GM18861 (cell line): ENCODE measurements around the gene STMN3.
"Not testable (repeated sequence)": the region's sequence is repeated elsewhere in the genome, so short reads cannot be mapped to it uniquely, and the experiment has no call there.

Experiments
- ATAC-seq: cut with Tn5 transposase; IDR thresholded peaks from one replicate; pipeline ENCODE4 v1.9.1; 2021; ENCODE audit not compliant: unreplicated experiment

Gene STMN3

DNA sequence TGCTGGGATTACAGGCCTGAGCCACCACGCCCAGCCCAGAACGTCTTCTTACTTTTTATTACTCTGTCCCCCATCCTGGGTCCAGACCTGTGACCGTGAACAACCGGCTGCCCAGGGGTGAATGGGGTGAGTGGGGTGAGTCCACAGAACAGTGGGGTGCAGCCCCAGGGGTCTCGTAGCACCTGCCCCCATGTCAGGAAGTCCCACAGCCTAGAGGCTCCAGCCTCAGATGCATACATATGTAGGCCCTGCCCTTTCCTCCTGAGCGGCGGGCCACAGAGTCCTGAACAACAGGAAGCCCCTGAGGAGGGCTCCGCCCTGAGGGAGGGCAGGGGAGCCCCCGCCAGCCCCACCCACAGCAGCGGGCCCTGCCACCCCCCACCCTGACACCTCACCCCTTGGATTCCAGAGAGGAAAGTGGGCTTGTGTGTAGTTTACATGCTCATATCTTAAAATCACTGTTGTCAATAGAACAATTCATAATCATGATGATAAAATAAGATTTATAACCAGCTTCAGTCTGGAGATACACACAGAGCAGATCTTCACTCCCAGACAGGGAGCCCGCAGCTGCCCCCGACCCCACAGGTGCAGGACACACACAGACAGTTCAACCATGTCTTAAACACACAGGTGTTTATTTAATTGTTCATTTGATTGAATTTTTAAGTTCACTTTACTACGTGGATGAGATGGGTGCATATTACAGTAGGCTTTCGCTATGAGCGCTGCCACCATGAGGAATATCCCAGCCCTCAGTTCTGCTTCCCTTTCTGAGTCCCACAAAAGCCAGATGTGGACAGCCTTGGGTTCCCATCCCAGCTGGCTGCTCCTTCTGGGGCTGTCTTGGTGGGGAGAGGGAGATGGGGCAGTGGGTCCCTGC is 13.9 kb downstream of the STMN3 start:
- ATAC-seq, result no peak

DNA sequence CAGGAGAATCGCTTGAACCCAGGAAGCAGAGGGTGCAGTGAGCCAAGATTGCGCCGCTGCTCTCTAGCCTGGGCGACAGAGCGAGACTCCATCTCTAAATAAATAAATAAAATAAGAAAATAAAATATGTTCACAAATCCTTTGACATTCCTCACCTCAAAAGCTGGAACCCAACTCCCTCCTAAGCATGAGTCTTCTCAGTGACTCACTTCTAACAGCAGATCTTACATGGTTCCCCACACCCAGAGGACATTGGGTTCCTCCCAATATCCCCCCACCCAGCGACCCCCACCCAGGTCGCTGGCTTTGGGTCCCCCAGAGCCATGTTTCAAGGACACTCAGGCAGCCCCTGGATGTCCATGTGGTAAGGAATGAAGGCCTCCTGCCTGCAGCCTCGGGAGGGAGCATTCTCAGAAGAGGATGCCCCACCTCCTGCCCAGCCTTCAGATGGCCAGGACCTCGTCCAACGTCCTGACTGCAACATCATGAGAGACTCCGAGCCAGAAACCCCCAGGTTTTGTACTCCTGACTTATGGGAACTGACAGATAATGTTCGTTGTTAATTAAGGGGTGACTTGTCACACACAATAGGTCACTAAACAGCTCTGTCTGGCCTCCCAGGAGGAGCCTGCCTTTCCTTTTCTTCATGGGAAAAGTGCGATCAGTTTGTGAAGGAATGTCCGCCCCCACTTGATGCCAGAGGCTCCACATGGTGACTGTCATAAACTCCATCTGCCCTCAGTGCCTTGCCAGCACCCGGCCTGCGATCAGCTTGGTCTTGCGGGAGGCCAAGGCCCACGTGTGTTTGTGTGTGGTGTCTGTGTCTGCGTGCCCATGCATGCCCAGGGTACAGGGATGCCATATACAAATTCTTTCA is 16.2 kb downstream of the STMN3 start:
- no peak for ATAC-seq

DNA sequence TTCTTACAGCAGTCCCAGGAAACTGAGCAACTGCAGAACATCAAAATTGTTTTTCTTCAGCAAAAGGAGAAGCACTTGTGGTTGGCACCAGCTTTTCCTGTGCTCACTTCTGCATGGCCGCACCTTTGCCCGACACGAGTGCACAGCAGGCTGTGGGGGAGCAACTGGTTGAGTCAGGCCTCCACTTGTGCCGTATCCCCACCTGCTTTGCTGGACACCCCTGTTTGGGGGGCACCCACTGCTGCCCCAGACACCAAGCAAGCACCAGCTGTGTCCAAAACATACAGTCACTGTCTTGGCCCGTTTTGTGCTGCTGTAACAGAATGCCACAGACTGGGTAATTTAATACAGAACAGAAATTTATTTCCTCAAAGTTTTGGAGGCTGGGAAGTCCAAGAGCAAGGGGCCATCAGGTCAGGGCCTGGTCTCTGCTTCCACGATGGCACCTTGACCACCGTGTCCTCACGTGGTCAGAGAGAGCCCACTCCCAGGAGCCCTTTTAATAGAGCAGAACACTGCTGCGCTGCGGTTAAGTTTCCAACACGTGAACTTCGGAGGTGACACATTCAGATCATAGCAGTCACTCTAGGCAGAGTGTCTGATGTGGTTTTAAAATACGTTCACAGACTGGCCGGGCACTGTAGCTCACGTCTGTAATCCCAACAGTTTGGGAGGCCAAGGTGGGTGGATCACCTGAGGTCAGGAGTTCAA is 17.6 kb downstream of the STMN3 start:
- ATAC-seq, result peak; percentile 47

DNA sequence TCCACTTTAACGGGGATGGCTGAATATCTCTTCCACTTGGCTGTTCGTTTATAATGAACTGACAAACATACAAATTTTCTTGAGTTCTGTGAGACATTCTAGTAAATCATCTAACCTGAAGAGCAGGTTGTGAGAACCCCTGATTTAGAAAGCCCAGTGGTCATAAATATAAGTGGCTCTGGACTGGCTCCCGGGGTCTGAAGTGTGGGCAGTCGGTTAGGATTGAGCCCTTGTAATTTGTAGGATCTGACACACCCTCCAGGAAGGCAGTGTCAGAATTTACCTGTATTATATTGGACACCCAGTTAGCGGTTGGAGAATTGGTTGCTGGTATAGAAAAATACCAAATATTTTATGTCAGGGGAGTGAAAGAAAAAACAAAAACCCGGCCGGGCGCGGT is 19.5 kb downstream of the STMN3 start:
- no peak for ATAC-seq

DNA sequence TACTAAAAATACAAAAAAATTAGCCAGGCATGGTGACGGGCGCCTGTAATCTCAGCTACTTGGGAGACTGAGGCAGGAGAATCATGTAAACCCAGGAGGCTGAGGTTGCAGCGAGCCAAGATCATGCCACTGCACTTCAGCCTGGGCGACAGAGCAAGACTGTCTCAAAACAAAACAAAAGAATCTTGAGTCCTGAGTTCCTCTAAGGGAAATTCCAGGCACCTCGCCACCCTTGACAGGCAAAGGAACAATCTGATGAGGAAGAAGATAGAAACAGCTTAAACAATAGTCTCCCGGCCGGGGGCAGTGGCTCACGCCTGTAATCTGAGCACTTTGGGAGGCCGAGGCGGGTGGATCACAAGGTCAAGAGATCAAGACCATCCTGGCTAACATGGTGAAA is 21.8 kb downstream of the STMN3 start:
- not testable (repeated sequence) for ATAC-seq

DNA sequence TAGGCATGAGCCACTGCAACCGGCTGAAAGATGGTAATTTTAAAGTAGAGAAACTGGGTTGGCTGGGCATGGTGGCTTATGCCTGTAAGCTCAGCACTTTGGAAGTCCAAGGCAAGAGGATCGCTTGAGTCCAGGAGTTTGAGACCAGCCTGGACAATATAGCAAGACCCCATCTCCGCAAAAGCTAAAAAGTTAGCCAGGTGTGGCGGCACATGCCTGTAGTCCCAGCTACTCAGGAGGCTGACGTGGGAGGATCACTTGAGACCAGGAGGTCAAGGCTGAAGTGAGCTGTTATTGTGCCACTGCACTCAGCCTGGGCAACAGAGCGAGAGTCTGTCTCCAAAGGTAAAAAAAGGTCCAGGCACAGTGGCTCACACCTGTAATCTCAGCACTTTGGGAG is 22.3 kb downstream of the STMN3 start:
- ATAC-seq, result not testable (repeated sequence)

DNA sequence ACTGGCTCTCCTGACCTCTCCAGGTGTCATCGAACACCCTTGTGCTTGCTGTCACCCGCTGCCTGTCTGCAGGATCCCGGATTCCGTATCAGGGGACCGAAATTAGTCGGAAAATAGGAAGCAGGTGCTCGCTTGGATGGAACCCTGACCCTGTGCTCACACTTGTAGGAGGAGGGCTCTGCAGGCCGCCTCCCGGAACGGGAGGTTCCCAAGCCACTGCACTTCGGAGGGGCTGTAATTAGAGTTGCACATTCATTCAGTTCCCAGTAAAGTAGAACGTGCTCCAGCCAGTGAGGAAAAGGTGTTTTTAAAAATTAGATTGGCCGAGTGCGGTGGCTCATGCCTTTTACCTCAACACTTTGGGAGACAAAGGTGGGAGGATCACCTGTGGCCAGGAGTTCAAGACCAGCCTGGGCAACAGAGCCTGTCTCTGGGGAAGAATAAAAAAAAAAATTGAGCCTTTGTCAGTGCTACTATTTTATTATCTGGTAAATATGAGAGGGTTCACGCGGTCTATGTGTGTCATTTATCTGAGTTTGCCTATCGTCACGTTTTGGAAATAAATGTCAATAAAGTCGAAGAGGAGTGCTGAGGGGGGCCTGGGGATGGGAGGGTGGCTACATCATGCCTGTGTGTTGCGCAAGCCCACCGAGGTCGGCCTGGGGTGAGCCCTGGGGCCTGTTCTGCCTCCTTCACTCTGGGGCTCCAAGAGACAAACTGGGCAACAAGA is 24.8 kb downstream of the STMN3 start:
- ATAC-seq, result no peak

DNA sequence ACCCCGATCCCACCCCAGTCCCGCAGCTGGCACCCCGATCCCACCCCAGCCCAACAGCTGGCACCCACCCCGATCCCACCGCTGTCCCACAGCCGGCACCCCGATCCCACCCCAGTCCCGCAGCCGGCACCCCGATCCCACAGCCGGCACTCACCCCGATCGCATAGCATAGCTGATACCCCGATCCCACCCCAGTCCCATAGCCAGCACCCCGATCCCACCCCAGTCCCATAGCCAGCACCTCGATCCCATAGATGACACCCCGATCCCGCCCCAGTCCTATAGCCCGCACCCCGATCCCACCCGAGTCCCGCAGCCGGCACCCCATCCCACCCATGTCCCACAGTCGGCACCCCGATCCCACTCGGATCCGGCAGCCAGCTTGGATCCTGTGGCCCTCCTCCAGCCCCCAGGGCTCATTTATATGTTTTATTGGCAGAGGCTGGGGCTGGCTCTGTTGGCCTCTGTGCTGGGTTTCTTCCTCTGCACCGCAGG is 25.4 kb downstream of the STMN3 start:
- no peak for ATAC-seq

DNA sequence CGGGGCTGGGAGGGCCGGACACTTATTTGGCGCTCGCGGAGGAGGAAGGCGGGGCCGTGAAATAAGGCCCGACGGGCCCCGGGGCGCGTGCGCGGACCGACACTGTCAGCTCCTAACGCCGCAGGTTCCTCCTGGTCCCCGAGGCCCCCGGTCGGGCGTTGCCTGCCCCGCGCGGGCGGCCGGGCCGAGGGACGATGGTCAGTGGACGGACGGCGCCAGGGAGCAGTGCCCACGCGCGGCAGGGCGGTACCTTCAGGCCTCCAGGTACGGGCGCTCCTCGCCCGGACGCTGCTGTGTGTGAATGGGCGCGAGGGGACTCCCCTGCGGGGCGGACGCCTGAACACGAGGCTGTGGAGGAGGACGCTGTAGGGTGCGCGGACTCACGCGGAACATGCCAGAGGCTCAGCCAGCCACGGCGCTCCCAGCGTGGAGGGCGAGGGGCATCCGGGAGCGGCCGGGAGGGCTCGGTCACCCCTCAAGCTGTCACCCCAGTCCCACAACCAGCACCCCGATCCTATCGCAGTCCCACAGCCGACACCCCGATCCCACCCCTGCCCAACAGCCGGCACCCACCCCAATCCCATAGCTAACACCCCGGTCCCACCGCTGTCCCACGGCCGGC is 26.0 kb downstream of the STMN3 start:
- peak; percentile 72 for ATAC-seq

DNA sequence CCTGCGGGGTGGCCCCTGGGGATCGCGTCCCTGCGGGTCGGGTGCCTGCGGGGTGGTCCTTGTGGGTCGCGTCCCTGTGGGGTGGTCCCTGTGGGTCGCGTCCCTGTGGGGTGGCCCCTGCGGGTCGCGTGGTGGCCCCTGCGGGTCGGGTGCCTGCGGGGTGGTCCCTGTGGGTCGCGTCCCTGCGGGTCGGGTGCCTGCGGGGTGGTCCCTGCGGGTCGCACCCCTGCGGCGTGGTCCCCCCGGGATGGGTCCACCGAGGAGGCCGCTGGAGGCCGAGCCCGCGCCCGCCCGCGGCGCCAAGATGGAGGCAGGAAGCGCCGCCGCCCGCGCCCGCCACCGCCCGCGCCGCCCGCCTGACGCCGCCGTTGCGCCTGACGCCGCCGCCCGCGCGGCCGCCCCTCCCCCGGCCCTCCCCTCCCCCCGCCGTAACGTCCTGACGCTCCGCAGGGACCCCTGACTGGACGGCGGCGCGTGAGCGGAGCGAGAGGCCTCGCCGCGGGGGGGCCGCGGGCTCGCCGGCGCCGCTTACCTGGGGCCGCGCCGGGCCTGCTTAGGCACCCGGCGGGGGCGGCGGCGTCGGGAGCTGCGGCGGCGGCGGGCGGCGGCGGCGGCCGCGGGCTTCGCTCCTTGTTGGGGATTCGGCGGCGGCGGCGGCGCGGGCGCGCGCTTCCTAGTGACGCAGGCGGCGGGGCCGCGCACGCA is 26.6 kb downstream of the STMN3 start, which contains the start of gene GMEB2:
Gene GMEB2, minus strand, starts transcription at position 678 of the 705 bp plus-strand sequence. CDS start 7,704 bp downstream, outside the sequence.
- peak; percentile 27 for ATAC-seq

DNA sequence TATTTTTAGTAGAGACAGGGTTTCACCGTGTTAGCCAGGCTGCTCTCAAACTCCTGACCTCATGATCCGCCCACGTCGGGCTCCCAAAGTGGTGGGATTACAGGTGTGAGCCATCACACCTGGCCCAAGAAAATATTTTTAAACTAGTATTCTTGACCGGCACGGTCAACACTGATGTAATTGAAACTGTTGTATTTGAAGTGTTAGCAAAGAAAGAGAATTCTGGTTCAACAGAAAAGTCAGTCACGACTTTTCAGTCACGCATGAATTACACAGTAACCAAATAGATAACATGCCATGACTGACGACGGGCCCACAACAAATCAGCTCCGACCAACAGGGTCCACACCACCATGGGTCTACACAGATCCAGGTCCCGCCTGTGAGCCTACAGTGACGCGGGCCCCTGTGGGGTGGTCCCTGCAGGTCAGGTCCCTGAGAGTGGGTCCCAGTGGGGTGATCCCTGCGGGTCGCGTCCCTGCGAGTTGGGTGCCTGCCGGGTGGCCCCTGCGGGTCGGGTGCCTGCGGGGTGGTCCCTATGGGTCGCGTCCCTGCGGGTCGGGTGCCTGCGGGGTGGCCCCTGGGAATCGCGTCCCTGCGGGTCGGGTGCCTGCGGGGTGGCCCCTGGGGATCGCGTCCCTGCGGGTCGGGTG is 27.3 kb downstream of the STMN3 start:
- no peak for ATAC-seq

DNA sequence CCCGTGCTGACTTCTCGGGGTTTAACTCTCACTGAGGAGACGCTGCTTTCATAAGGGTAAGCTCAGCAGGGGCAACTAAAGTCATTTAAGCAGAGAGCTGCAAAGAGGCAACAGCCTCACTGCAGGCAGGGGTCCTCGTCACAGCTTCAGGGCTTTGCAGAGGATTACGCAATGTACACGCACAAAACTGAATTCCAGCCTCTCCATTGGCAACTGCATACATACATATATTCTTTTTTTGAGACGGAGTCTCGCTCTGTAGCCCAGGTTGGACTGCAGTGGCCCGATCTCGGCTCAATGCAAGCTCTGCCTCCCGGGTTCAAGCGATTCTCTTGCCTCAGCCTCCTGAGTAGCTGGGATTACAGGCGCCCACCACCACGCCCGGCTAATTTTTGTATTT is 28.7 kb downstream of the STMN3 start:
- no peak for ATAC-seq

DNA sequence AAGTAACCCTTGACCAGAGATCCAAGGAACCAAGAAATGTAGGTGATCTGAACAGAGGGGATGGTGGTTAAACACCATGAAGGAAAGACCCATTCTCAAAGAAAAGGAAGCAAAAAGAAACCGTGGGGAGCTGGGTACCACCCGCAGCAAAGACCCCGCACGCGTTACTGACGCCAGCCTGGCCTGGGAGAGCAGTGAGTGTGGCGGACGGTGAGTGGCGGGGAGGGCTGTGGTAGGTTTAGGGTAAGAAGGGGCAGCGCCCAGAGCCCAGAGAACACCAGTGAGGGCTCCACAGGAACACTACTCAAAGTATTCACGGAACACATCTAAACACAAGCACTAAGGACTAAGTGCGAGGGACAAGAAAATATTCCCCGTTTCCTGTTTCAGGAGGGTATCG is 30.5 kb downstream of the STMN3 start:
- no peak for ATAC-seq

DNA sequence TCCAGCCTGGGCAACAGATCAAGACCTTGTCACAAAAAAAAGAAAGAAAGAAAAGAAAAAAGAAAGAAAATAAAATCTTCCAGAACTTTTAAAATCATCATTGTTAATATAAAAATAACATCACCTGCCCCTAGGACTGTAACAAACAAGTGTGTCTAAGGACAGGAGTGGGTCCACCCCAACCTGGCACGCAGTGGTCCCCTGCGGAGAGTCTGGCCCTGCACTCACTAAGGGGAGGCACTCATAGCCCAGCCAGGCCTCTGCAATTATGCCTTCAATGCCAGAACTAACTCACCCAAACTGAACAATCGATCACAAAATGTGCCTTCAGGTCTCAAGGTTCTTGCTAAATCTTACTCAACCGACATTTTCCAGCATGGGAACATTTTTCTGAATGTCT is 31.1 kb downstream of the STMN3 start:
- ATAC-seq, result no peak

DNA sequence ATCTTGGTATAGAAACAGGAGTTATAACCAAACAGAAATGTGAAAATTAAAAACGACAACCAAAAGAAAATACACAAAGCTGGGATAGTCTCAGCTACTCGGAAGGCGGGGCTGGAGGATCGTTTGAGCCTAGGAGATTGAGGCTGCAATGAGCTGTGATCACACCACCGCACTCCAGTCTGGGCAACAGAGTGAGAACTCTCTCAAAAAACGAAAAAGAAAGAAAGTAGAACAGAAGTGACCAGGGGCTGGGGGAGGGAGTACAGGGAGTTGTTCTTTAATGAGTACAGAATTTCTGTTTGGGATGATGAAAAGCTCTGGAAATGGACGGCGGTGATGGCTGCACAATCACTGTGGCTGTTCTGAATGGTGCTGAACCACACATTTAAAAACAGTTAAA is 32.2 kb downstream of the STMN3 start:
- no peak for ATAC-seq

DNA sequence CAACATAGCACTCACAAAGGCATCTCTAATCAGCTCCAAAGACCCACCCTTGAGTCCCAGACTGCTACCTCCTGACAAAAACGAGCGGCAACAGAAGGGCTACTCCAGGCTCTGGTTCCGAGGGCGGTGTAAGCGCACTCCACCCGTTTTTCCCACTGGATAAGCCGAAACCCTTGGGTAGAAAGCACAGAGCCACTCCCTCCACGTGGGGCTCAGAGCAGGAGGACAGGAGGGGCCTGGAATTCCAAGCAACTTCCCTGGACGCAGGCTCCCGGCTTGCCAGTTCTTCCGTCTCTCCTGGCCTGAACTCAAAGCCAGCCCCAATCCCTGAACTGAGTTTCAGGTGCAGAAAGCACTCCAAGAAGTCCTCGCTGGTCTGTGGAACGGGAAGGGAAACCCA is 33.7 kb downstream of the STMN3 start:
- ATAC-seq, result no peak

DNA sequence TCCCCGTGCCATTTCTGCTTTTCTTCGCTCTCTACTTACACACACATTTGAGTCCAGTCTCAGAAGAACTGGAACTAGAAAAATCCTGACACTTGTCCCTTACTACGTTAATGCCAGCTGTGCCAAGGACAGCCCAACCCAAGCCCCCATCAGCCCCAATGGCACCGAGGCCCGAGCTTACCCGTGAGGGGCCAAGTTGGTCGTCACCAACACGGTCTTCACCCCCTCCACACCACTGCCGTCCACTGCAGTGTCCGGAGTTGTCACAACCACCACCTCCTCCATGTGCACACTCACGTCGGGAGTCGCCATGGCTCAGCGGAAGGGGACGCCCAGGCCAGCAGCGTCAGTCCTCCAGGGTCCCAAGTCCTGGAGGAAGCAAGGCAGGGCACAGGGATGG is 34.1 kb downstream of the STMN3 start:
- ATAC-seq, result no peak

DNA sequence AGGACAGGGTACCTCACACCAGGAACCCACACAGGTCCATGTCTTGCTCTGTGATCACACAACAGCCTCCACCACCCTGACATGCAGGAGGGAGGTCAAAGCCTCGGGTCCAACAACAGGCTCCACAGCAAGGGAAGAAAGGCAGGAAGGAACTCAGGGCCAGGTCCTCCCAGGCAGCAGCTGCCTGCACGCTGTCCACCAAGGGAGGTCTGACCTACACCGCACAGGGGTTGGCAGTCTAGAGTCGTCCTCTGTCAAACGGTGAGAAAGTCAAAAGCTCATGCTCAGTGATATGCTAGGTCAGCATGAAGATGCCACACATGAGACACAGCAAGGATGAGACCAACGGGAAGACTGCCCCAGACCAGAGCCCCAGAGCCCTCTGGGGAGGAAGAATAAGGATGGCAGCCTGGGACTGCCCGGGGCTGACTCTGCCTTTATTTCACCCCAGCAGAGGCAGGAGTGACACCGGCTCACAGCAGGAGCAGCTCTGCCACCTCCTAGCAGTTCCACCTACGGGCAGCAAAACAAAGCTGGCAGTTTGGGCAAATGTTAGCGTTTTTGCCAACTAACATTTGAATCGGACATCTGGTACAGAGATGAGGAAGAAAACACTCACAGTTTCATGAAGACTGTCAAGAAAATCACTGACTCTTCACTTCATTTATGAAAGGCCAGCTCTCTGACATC is 34.8 kb downstream of the STMN3 start:
- no peak for ATAC-seq
